Glomerular endothelial cell (primary cell): ENCODE data around the gene SSUH2. TPM values are rescaled to one million over a fixed set of nuclear protein-coding genes. Genes with fewer than 3 reads are reported as not detected.

ENCODE experiments used
- DNase-seq: peaks from one replicate; pipeline ENCODE4 v3.0.0-alpha.2; 2011; ENCODE audit warnings: low read depth, low spot score; ENCODE audit errors: extremely low read depth
- total RNA-seq: library from RNA; depleted of rRNA; stranded (reverse); fragments of >200 nt; gene quantifications from 2 replicates; pipeline ENCODE4 v1.2.3, GENCODE V29; 2015

Gene SSUH2
- total RNA-seq, 1 donor from 2014 or later = not detected

GRCh38 chr3:8642001-8642400, 2.6 kb downstream of the SSUH2 start:
- DNase-seq = no peak

- DNase-seq = no peak
Observed at GRCh38 chr3:8641472-8641871, 3.1 kb downstream of the SSUH2 start.

DNA sequence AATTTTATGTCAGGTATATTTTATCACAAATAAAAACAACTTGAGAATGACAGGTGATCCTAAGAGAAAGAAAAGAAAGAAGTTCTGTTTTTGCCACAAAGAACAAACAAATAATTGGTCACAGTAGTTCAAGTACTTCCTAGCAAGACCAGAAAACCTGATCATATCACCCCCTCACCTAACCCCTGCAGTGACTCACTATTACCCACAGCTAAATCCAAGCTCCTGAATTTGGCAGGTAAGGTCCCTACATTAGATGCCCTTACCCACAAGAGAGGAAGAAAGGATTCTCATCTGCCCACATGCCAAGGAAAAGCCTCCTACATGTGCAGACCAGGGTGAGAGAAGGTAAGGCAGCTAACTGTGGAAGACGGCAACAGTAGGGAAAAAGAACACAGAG, 4.4 kb downstream of the SSUH2 start:
- DNase-seq = no peak

DNA sequence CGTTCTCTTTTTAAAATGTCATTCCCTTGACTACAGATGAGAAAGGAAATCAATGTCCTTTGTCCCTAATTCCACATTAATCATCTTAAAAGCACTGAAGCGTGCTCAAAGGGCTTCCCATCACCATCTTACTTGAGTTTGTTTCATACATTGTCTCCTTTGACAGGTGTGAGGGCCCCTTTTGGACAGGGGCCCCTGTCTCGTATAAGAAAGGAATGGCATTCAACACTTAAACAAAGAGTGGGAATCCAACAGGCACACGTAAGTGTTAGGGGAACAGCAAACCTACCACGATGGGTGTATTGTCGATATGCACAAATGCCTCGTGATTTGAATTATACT, 5.0 kb downstream of the SSUH2 start:
- no peak for DNase-seq

- DNase-seq = no peak
Observed at GRCh38 chr3:8638994-8639658, 5.5 kb downstream of the SSUH2 start.

- DNase-seq = no peak
Observed at GRCh38 chr3:8637348-8637747, 7.2 kb downstream of the SSUH2 start.

DNA sequence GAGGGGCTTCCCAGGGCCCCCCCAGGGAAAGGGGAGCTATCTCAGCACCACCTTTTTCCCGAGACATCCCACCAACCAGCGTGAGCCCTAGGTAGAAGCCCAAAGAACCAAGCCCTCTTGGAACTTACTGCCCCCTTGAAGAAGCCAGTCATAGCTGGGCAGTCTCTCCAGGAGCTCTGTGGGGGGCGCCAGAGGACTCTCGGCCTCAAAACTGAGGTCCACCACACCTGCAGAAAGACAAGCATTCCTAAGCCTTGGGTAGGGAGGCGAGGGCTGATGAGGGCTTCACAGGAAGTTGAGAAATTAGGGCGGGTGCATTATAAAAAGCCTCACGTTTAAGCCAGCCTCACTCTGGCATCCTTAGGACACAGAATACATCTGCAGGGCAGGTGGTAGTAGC, 9.0 kb downstream of the SSUH2 start:
- DNase-seq = no peak

GRCh38 chr3:8635125-8635524, 9.5 kb downstream of the SSUH2 start:
- DNase-seq = no peak

- DNase-seq = no peak
Observed at GRCh38 chr3:8632402-8633237, 12.0 kb downstream of the SSUH2 start.

- DNase-seq = no peak
Observed at GRCh38 chr3:8631661-8632060, 12.9 kb downstream of the SSUH2 start.

DNA sequence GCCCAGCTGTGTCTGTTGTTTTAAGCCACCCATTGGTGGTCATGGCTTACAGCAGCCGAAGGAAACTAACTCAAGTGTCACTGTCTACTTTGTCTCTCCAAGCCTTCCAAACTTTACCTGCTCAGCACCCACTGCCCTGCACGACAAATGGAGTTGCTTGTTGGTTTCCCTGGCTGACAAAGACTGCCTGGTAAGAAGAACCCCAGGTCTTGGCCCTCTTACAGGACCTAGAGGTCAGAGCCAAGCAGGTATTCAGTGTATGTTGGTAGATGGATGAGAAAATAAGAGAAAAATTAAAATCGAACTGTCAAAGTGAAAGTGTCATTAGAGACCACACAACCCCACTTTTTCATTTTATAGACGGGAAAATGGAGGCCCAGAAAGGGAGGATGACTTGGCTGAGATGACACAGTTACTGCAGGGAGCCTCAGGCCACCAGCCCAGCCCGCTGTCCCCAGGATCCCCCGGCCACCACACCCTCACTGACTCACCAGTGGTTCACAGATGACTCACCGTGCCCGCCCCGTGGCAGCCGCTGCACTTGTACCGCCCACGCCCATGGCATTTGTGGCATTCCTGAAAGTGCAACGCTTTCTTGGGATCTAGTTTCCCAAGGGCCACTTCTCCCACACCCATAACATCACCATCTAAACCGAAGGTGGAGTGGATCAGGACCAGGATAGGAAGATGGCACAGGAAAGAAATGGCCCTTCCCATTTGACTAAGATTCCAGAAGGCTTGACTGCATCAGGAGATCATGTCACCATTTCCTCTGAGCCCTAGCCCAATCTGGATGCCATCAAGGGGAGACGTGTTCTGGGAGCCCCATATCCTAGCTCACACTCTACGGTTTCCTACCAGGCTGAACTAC, 15.2 kb downstream of the SSUH2 start:
- DNase-seq = no peak

DNA sequence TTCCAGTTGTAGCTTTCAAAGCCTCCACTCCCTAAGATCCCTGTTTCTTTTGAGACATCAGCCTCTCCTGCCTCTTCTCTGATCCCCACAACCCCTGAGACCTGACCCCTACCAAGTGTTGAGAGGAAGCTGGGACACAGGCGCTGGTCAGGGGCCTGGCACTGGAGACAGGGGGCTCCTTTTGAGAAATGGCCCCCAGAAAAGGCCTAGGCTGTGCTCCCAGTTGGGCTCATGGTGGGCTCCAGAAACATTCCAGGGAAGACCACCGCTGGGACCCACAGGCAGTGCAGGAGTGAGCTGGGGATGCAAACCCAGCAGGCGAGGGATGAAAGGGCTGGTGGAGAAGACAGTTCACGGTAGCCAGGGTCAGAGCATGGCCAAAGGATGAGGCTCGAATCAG, 16.6 kb downstream of the SSUH2 start:
- no peak for DNase-seq

GRCh38 chr3:8627201-8627940, 17.2 kb downstream of the SSUH2 start:
- DNase-seq = no peak

GRCh38 chr3:8625991-8626390, 18.6 kb downstream of the SSUH2 start:
- no peak for DNase-seq

DNA sequence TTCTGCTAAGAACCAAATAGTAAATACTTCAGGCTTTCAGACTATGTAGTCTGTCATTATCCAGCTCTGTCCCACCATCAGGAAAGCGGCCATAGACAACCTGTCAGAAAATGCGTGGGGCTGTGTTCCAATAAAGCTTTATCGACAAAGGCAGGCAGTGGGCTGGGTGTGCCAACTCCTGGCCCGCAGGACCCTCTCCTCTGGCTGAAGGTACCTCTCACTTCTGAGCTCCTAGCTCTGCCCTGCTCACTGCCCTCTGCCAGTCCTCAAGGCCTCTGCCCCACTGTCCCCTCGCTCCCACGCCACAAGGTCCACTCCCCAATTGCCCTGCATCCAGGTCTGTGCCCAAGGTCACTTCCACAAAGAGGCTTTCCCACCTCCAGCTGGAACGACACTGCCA, 20.0 kb downstream of the SSUH2 start:
- DNase-seq = no peak

DNA sequence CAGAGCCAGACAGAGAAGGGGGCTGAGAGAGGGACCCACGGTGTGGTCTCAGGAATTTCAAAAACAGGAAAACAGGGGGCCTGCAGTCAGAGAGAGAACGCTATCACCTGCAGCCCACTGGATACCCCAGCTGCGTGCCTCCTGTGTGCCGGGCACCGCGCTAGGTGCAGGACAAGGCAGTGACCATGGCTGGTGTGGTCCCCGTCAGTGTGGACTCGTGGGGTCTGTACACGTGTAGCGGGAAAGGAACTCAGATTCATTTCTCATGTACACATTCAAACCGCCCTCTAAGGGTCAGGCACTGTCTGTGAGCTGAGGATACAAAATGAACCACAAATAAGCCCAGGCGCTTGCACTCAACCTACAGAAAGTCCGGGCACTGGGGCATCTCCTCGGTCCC, 20.9 kb downstream of the SSUH2 start:
- DNase-seq = no peak

- DNase-seq = no peak
Observed at GRCh38 chr3:8622873-8623691, 21.5 kb downstream of the SSUH2 start.

DNA sequence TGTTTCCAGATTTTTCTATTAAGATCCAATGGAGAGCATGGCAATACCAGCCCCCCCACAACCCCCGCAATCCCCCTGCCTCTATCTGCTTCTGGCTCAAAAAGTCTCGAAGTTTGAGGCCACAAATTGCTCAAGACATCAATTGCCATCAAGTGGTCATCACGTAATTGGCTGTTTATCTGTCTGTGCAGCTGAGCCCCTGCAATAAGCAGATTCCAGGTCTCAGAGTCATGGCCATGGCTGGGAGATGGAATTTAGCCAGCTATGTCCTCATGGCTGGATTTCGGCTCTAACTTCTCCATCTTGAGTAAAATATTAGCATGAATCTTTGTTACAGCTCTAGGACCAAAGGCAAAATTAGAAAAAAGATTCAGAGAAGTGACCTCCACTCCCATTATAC, 22.7 kb downstream of the SSUH2 start:
- no peak for DNase-seq

DNA sequence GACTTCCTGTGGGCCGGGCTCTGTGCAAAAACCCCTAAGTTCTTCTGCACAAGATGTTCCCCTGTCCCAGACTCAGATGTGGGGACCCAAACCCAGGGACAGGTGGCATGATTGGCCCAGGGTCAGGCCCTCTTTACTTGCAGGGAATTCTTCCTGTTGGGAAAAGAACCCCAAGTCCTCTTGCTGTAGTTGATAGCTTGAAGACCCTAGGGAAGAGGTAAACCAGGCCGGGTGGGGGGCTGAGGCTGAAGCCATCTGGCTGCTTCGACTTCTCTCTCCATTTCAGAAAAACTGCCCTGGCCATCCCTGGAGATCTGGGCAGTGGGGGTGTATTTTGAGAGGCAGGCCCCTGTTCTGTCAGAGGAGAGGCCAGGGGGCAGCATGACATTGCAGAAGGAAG, 23.5 kb downstream of the SSUH2 start:
- DNase-seq = no peak

DNA sequence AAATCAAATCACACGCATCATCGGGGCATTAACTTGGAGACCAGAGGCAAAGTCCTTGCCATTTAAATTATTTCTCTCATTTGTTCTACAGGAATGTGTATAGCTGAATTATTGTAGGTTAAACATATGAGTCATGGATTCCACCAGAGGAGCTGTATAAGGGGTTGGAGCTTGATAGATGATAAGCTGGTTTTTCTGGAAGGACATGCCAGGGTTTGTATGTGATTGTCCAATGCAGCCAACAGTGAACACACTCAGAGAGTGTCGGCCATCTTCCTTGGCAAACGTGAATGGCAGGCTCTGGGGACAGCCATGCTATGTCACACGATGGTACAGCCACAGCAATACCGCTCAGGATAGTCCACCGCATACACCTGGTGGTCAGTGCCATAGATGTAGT, 25.1 kb downstream of the SSUH2 start:
- no peak for DNase-seq
